SIG-M5 (cell line): ENCODE data around the gene MTF2.

Experiments used
- DNase-seq: peaks from one replicate; lab custom pipeline; 2025; lab: John Stamatoyannopoulos, UW

The MTF2 gene

DNA sequence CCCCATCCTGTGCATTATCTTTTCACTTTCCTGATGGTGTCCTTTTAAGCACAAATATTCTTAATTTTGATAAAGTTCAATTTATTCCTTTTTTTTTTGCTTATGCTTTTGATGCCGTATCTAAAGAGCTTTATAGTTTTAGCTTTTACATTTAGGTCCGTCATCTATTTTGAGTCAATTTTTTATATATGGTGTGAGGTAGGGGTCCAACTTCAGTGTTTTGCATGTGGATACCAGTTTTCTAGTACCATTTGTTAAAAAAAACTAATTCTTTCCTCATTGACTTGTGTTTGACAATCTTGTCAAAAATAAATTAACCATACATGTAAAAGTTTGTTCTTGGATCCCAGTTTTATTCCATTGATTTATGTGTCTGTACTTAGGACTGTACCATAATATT, 4.9 kb downstream of the MTF2 start:
- no peak for DNase-seq

DNA sequence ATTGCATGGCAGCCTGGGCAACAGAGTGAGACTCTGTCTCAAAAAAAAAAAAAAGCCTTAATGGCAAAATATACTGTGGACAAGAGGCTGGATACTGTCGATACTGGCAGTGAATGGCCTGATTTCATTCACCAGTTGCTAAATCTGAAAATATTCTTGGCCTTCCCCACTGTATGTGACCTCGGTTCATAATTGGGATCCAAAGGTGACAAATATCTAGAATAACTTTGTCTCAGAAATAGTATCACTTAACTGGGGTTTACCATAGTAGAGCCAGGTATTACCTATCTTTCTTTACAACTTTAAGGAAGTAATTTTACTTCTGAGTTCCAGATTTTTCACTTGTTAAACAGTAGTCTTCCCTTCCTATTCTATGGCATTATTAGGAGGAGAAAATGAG, 8.4 kb downstream of the MTF2 start:
- DNase-seq = no peak

DNA sequence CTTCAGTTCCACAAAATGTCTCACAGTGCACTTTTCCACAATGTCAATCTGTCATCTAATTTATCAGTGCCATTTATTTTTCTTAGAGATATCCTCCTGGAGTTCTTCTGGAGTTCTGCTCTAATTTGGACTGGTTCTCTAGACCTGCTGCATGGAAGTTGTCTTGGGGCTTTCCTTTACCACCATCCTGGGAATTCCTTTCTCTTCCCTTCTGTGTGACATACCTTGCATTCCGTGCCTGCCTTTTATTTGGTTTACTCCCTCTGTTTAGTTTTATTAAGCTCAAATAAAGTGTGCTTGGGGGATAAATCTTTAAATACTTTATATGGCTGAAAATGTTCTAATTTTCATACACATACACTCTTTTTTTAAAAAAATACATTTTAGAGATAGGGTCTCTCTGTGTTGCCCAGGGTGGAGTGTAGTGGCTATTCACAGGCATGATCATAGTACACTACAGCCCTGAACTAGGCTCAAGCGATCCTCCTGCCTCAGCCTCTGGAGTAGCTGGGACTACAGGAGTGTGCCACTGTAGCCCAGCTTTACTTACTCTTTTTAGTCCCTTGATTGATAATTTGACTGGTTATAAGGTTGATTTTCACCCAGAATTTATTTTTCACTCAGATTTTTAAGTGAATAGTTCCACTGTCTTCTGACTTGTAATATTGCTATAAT, 14.4 kb downstream of the MTF2 start:
- DNase-seq = no peak

DNA sequence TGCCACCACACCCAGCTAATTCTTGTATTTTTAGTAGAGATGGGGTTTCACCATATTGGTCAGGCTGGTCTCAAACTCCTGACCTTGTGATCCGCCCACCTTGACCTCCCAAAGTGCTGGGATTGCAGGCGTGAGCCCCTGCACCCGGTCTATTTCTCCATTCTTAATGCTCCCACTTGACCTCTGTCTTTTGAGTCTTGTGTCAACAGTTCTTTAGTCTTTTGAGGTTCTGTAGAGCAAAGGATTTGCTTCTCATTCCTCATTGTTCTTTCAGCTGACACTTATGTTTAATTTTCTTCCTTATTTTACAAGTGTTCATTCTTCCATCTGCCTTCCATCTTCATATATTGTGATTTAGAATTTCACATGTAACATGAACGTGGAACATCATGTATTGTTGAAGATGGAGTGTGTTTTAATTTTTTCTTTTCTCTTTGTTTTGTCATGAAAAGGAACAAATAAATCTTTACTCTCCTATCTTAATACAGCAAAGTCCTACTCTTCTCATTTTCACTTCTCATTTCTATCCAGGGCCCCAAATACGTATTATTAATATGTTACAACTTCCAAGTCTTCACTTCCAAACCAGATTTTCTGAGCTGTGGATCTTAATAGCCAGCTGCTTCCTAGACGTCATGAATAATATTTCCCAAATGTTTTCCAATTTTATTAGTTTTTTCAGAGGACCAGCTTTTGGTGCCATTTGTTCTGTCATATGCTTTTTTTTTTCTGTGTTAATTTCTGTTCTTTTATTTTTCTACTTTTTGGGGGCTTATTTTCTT, 16.9 kb downstream of the MTF2 start:
- no peak for DNase-seq

DNA sequence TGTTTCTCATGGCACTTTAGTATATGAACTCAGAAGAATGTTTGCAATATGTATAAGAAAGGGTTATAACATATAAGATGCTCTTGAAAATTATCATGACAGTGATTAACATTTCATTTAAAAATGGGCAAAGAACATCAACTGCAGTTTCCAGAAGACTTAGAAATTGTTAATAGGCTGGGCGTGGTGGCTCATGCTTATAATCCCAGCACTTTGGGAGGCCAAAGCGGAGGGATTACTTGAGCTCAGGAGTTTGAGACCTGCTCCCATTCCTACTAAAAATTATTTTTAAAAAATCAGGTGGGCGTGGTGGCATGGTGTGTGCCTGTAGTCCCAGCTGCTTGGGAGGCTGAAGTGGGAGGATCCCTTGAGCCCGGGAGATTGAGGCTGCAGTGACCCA, 23.1 kb downstream of the MTF2 start:
- DNase-seq = no peak

DNA sequence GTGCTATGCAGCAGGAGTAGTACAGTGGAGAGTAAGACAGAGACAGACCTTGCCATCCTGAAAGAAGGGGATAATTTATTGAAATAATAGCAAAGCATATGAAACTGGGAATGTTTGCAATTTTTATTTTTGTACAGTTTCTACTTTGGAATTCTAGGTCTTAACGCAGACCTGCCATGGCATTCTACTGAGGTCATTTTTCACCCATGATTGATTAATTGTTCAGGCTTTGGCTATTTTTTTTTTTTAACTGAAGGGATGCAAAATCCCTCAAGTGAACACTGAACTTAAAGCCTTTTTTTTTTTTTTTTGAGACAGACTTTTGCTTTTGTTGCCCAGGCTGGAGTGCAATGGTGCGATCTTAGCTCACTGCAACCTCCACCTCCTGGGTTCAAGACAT, 27.1 kb downstream of the MTF2 start:
- DNase-seq = no peak

DNA sequence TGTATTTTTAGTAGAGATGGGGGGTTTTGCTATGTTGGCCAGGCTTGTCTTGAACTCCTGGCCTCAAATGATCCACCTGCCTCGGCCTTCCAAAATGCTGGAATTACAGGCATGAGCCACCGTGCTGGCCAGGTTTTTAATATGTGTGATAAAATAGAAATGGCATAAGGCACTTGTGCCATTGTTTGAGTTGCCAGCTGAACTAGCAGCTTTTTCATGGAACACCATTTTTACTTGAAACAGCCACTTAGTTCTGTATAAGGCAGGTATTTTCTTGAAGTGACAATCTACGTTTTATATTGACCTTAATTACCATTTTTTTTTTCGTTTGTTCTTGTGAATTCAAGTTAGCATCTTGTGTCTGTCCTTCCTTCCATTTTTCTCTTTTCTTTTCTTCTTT, 28.3 kb downstream of the MTF2 start:
- DNase-seq = no peak

DNA sequence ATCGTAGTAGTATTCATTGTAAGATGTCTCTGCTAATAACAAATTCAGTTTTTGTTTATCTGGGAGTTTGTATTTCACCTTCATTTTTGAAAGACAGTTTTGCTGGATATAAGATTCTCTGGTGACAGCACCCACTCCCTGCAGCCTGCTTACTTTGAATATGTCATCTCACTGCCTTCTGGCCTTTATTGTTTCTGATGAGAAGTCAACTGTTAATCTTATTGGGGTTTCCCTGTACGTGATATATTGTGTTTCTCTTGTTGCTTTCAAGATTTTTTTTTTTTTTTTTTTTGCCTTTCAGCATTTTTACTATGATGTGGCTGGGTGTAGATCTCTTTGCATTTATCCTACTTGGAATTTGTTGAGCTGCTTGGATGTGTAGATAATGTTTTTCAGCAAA, 29.3 kb downstream of the MTF2 start:
- DNase-seq = no peak

DNA sequence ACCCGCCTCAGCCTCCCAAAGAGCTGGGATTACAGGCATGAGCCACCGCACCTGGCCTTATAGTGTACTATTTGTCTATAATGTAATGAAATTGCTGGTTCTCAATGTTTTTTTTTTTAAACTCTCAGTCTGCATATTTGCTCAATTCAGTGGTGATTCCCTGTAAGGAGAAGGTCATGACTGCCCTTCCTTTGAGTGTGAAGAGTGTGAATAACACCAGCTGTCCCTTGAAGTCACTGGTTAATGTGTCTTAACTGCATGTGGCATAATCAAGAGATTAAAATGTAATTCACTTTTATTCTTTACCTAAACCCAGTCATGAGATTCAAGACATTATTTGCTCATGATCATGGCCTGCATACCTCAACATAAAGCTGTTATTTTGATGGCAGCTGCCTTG, 30.5 kb downstream of the MTF2 start:
- DNase-seq = no peak

DNA sequence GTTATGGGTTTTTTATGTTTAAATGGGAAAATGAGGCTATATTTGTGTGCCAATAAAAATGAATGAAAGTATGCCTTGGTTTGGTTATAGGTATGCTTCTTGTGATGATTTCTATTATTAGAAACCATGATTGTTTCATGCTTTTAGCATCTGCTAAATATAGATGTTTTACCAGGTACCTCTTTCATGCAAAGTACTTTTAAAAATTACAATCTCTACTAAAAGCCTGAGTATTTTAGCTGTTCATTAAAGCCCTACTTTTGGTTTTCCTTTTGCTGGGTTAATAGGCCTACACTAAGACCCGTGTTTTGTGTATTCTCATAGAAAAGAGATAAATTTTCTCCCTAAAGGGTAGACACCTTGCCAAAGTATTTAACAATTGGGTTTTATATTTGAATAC, 32.0 kb downstream of the MTF2 start:
- no peak for DNase-seq

DNA sequence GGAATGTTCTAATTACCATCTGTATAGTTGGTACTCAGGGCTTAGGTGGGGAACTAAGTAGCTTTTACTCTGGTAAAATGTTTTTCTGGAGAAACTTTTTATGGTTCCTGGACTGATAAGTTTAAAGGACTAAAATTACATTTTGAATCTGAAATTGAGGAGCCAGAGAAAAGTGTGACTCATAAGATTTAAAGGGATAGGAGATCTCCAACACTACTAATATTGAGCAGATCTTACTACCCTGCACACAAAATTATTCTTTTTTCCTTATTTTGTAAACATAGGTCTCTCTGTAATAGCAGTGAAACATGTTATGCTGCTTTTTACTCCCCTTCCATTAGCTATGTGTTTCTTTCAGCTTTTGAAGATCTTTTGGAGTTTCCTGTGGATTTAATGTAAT, 32.5 kb downstream of the MTF2 start:
- no peak for DNase-seq

DNA sequence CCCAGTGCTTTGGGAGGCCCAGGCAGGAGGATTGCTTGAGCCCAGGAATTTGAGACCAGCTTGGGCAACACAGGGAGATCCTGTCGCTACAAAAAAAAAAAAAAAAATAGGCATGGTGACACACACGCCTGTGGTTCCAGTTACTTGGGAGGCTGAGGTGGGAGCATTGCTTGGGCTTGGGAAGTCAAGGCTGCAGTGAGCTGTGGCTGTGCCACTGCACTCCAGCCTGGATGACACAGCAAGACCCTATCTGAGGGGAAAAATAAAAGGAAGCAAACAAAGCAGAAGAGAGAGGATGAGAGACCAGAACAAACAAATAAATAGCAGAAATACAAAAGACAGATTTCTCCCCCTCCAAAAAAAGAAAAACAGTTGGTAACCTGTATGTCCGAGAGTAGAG, 34.0 kb downstream of the MTF2 start:
- no peak for DNase-seq

DNA sequence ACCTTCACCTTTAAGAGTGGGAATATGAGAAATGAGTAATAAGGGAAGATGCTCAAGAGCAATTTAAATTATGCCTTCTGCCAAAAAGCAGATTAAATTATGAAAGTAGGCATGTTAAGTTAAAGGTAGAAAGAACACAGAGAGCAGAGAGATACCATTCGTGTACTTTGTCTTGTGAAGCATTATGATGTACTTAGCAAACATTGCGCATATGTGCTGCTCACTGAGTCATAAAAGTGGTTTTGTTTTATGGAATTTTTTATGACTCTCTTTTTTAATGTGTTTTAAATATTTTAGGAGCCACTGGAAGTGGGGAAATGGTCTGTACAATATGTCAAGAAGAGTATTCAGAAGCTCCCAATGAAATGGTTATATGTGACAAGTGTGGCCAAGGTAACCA, 35.3 kb downstream of the MTF2 start:
- DNase-seq = no peak

DNA sequence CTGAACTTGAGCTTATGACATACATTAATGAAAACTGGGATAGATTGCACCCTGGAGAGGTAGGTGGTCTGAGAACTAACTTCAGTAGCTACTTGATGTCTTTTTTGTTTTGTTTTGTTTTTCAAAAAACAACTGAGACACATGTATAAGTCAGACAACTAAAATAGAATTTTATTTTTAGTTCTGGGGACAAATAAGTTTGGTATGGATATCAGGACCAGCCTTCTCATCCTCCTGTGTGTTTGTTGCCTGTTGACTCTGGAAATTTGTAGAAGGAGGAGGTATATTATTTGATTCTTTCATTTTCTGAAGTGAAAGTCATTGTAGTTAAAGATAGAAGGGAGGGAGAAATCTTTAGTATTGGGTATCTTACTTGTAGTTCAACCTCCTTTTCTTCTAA, 41.5 kb downstream of the MTF2 start:
- DNase-seq = no peak

DNA sequence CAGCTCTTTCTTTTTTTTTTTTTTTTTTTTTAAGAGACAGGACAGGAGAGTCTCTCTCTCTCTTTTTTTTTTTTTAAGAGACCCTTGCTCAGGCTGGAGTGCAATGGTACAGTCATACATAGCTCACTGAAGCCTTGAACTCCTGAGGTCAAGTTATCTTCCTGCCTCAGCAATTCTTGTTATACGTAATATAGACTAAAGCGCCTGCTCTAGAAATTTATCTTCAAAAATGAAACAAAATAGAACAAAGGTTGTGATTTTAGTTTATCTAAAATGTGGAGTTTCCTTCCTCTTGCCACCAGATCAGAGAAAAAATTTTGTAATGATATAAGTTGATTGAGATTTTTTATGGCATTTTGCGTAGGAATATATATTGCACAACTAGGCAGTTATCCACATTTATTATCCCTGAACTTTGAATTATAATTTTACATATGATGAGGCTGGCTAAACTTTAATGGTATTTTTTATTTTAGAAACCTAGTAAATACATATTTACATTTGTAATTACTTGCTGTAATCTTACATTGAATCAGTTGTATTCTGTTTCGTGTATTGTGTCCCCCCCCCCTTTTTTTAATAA, 44.2 kb downstream of the MTF2 start:
- DNase-seq = no peak

DNA sequence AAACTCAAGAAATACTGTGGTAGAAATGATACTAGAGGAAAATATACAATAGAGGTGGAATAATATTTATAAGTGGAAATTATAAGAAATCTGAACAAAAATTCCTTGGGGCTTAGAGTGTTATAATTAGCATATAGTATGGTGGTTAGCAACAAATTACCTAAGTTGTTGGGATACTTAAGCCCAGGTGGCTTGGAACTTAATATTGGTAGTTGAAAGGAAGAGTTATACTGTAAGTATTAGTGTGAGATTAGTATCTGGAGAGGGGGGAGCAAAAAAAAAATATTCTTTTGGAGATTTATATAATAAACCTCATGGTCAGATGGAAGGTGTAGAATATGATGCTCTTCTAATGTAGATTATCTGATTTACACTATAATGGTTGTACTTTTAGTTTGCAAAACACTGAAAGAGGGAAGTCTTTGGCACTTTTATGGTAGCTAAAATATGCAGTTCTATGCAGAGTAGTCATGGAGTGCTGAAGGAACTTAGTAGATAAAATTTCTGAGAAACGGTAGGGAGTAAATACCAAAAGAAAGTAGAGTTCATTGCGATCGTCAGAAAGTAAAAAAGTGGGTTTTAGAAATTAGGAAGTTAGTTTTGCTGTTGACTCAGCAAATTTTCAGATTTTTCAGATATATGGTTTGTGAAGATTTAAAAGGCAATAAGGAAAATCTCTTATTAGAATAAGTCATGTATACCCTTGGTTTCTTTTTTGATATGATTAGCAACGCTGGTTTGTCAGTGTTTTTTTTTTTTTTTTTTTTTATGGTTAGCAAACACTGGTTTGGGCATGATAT, 45.7 kb downstream of the MTF2 start:
- DNase-seq = no peak

DNA sequence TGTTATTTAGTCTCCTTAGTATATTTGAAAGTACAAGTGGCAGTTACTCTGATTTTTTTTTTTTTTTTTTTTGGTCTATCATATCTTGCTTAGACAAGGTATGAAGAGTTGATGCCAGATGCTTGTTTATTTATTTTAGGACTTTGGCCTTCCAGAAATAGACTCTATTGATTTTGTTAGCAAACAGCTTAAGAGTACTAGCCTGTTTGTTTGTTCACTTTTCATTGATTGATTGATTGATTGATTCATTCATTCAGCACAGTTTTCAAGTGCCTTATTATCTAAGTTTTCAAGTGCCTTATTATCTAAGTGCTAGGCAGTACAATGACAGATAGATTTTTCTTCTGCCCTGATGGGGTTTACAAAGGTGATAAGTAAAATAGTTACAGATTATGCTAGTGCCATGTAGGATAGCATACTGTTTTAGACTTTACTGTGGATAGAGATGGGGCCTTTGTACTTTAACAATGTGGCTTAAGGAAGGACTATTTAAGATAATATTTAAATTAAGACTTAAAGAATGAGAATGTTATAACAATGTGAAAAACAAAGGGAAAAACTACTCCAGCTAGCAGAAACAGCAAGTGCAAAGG, 50.5 kb downstream of the MTF2 start:
- no peak for DNase-seq

DNA sequence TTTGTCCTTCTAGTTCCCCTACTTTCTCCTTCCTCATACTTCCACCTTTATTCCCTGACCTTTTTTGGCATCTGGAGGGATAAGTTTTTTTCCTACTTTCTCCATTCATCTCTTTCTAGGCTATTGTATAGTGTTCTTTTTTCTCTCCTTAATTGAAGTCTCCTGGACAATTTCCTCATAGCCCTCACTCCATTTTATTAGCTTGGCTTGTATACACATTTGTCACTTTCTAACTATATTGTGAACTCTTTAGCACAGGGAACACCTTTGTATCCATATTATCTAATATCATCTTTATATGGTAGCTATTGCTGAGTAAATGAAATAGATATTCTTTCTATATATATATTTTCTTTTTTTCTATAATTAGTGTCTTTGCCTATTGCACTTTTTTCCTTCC, 53.6 kb downstream of the MTF2 start:
- DNase-seq = no peak

DNA sequence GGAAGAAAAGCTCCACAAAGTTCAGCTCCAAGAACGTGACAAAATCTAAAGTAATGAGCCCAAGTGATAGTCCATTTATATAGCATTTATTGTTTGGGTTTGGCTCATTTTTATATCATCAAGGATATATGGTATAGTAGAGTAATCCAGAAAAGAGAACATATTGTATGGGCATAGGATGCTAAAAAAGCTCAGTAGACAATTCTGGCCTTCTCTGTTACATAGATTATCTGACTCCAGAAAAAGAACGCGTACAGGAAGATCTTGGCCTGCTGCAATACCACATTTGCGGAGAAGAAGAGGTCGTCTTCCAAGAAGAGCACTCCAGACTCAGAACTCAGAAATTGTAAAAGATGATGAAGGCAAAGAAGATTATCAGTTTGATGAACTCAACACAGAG, 57.4 kb downstream of the MTF2 start:
- DNase-seq = no peak

DNA sequence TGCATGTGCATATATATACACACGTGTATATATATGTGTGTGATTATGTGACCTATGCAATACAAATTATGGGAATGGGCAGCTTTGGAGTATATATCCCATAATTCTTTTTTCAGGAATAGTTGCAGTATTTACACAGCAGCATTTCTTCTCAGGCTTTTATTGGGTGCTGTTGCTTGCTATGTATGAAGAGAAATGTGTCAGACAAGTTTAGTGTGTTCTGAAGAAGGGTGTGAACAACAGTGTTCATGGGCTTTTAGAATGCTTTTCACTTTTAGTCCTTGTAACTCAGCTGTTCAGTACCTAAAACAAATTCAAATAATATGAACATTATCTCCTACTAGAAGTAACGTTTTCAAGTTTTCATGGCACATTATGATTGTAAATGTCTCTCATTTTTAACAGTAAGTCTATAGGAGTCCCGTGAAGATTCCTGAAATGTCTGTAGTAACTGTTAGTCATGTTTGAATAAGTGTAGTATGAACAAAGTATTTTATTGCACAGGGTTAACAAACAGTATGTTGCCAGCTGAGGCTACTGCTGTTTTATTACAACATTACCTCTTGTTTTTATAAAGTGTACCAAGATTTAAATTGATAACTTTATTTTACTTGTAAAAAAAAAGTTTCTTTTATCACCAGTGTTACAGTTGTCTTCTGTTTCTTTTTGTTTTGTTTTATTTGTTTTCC, 58.7 kb downstream of the MTF2 start:
- no peak for DNase-seq

DNA sequence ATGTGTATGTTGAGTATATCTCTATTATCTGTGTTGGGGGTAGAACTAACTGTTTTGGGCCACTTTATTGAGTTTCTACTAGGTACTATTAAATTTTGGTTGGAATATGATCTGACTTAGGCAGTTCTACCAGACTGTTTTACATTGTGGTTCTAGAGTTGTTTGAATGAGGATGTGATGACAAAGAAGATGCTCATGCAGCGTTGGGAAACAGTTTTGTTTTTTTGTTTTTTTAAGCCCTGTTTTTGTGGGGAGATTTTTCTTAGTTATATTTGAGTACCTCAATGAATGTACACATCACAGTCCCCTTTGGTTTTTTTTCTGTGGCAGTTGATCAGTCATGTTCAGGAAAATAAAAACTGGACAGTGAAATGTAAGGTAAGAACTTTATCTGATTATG, 61.0 kb downstream of the MTF2 start:
- no peak for DNase-seq

DNA sequence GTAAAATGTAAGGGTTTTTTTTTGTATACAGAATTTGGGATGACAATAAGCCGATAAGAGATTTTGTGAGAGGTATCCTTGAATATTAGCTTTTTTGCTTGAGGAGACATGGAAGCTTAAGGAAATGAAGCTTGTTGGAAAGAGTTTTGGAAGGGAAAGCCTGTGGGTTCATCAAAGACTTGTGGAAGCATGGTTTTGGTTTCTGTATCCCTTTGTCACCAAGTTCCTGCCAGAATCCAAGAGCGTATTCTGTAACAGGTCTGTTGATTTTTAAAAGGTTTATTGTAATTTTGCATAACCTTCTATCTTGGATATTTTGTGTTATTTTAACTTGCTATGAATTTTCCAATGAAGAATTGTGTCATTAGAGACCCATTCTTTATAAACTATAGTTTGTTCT, 63.1 kb downstream of the MTF2 start:
- DNase-seq = no peak
